Measurements from ENCODE around the gene CDH23.

The CDH23 gene

DNA sequence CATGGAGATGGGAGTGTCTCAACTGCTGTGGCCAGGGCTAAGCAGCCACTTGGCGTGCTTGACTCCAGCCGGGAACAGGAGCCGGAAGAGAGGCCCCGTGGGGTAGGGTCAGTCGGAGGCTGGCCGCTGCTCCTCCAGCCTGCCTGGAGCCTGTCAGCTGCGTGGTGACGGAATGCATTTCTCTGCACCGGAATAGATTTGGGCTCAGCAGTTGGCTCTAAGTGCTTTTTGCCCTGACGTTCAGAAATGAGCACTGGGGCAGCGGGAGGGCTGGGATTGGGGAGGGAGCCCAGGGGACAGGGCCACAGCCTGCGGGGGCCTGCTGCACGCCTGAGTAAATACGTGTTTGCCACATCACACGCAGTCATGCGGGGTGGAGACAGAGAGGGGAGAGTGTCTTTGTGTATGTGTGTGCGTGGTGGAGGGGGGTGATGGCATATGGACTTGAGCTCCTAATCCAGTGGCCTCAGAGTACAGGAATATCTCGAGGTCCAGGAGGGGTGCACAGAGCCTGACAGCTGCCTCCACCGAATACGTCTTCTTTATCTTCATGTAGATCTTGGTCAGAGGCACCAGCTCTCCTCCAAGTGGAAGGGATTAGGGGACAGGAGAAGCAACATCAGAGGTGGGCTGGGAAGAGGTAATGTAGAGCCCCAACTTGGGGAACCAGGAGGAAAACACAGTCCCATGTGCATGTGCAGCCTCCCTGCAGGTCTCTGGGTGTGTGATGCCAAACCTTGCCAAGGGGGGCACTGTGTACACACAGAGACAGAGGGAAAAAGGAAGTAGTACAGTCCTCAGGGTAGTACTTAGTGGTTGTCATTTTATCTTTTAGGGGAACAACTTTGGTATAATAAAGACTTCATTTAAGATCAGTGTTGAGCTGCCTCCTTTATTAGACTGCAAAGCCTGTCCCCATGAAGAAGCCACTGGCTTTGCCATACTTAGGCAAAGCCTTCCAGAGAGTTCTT lies 151.4 kb downstream of the CDH23 start:
- Histone ChIP-seq H3K27me3 (ENCODE audit: control insufficient read depth, low read length) (0 out of 2 replicates have a peak, but pooled peaks cover 5% of the 10 kb centered on the region), H3K4me2 (ENCODE audit: low read length) (no peak overlapping the region), H3F3A (ENCODE audit: control insufficient read depth, insufficient read depth) (no peaks in the 10 kb centered on the region), H3K4me1 (ENCODE audit: control insufficient read depth, low read length) (no peaks in the 10 kb centered on the region), H3K36me3 (ENCODE audit: control insufficient read depth, low read length) (no peaks in the 10 kb centered on the region), H3K9me2 (replicated peaks; ENCODE audit: control insufficient read depth, low read length) (no peaks in the 10 kb centered on the region), H4K20me1 (ENCODE audit: control insufficient read depth, insufficient read depth, low read depth, low read length) (no peaks in the 10 kb centered on the region), H3K27ac (ENCODE audit: low read depth, low read length) (no peak overlapping the region), H3K4me3 (ENCODE audit: low read length) (no peak overlapping the region), H3K9me3 (ENCODE audit: control insufficient read depth, insufficient read depth, low read length) (no peaks in the 10 kb centered on the region), H3K79me2 (ENCODE audit: control insufficient read depth, low read length) (no peaks in the 10 kb centered on the region)
- no peak for TF ChIP-seq EZH2phosphoT487 (IDR thresholded peaks at IDR 0.05; ENCODE audit: borderline replicate concordance, low read length)
- TF ChIP-seq, protein P1, sequence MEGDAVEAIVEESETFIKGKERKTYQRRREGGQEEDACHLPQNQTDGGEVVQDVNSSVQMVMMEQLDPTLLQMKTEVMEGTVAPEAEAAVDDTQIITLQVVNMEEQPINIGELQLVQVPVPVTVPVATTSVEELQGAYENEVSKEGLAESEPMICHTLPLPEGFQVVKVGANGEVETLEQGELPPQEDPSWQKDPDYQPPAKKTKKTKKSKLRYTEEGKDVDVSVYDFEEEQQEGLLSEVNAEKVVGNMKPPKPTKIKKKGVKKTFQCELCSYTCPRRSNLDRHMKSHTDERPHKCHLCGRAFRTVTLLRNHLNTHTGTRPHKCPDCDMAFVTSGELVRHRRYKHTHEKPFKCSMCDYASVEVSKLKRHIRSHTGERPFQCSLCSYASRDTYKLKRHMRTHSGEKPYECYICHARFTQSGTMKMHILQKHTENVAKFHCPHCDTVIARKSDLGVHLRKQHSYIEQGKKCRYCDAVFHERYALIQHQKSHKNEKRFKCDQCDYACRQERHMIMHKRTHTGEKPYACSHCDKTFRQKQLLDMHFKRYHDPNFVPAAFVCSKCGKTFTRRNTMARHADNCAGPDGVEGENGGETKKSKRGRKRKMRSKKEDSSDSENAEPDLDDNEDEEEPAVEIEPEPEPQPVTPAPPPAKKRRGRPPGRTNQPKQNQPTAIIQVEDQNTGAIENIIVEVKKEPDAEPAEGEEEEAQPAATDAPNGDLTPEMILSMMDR (IDR thresholded peaks at IDR 0.05; ENCODE audit: low read depth, low read length, poor library complexity, severe bottlenecking): peak; percentile 32

DNA sequence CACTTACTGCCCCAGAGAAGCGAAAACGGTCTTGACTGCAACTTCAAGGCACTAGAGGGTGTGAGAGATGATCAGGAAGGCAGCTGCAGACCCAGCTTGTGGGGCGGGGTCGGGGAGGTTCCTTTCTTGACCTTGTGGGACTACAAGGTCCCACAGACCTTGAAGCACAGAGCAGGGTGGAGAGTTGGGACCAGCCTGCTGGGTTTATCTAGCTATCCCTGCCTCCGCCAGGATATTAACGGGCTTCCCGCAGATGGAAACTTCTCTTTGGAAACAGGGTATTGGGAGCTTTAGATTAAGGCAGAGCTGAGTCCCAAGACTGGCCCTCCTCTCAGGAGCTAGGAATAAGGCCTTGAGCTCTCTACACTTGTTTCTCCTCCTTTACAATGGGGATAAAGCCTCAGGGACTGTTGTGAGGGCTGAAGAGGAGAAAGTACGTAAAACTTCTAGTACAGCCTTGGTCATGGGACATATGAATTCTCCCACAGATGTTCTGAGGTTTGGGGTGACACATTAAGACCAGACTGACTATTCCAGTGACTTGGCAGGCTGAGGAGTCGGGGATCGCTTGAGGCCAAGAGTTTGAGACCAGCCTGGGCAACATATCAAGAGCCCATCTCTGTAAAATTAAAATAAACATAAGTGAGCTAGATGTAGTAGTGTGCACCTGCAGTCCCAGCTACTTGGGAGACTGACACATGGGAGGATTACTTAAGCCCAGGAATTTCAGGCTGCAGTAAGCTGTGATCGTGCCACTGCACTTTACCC lies 153.2 kb downstream of the CDH23 start:
- 0 out of 2 replicates have a peak, but pooled peaks cover 5% of the 10 kb centered on the region for H3K27me3 ChIP-seq (ENCODE audit: control insufficient read depth, low read length)
- no peaks in the 10 kb centered on the region for H3K4me1 ChIP-seq (ENCODE audit: control insufficient read depth, low read length)
- no peaks in the 10 kb centered on the region for H3K36me3 ChIP-seq (ENCODE audit: control insufficient read depth, low read length)
- no peaks in the 10 kb centered on the region for H3F3A ChIP-seq (ENCODE audit: control insufficient read depth, insufficient read depth)
- no peak overlapping the region for H3K4me3 ChIP-seq (ENCODE audit: low read length)
- no peaks in the 10 kb centered on the region for H3K9me2 ChIP-seq (replicated peaks; ENCODE audit: control insufficient read depth, low read length)
- no peaks in the 10 kb centered on the region for H4K20me1 ChIP-seq (ENCODE audit: control insufficient read depth, insufficient read depth, low read depth, low read length)
- H3K79me2 ChIP-seq (ENCODE audit: control insufficient read depth, low read length): no peaks in the 10 kb centered on the region
- no peak overlapping the region for H3K27ac ChIP-seq (ENCODE audit: low read depth, low read length)
- TF ChIP-seq EZH2phosphoT487 (IDR thresholded peaks at IDR 0.05; ENCODE audit: borderline replicate concordance, low read length): no peak
- TF ChIP-seq, protein P1 (IDR thresholded peaks at IDR 0.05; ENCODE audit: low read depth, low read length, poor library complexity, severe bottlenecking): no peak
- no peak overlapping the region for H3K4me2 ChIP-seq (ENCODE audit: low read length)
- no peaks in the 10 kb centered on the region for H3K9me3 ChIP-seq (ENCODE audit: control insufficient read depth, insufficient read depth, low read length)

DNA sequence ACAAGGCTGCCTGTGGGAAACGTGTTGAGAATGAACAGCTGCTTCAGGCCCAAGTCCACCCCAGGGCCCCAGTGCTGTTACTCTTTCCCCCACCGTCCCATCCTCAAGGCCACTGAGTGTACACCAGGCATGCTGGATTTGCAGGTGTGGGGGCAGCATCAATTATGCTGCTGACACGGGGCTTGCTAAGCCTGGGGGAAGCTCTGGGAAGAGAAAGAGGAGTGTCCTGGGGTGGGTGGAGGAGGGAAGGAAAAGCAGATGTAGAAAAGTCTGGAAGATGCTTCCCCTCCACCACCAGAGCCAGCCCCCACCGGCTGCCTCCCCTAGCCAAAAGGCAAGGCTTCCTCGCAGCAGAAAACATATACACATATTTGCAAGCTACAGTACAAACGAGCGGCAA lies 153.9 kb downstream of the CDH23 start:
- Histone ChIP-seq H3K4me2 (ENCODE audit: low read length) (no peak overlapping the region), H3K9me2 (replicated peaks; ENCODE audit: control insufficient read depth, low read length) (no peaks in the 10 kb centered on the region), H3K9me3 (ENCODE audit: control insufficient read depth, insufficient read depth, low read length) (no peaks in the 10 kb centered on the region), H3K27me3 (ENCODE audit: control insufficient read depth, low read length) (peaks cover 5% of the 10 kb centered on the region; the same call in 1 of the 2 replicates), H3K79me2 (ENCODE audit: control insufficient read depth, low read length) (no peaks in the 10 kb centered on the region), H3K27ac (ENCODE audit: low read depth, low read length) (no peak overlapping the region), H3K4me1 (ENCODE audit: control insufficient read depth, low read length) (no peaks in the 10 kb centered on the region), H3F3A (ENCODE audit: control insufficient read depth, insufficient read depth) (no peaks in the 10 kb centered on the region), H3K4me3 (ENCODE audit: low read length) (no peak overlapping the region), H4K20me1 (ENCODE audit: control insufficient read depth, insufficient read depth, low read depth, low read length) (no peaks in the 10 kb centered on the region), H3K36me3 (ENCODE audit: control insufficient read depth, low read length) (no peaks in the 10 kb centered on the region)
- no peak for TF ChIP-seq EZH2phosphoT487 (IDR thresholded peaks at IDR 0.05; ENCODE audit: borderline replicate concordance, low read length)
- TF ChIP-seq, protein P1 (IDR thresholded peaks at IDR 0.05; ENCODE audit: low read depth, low read length, poor library complexity, severe bottlenecking): no peak
